Activated T-cell treated with anti-CD3 and anti-CD28 coated beads for 24 hours (primary cell): ENCODE measurements around the gene GALNT18.

ENCODE experiments used
- DNase-seq: peaks from one replicate; pipeline ENCODE4 v3.0.0-alpha.2; 2020; ENCODE audit warnings: low read depth

GALNT18 gene

DNA sequence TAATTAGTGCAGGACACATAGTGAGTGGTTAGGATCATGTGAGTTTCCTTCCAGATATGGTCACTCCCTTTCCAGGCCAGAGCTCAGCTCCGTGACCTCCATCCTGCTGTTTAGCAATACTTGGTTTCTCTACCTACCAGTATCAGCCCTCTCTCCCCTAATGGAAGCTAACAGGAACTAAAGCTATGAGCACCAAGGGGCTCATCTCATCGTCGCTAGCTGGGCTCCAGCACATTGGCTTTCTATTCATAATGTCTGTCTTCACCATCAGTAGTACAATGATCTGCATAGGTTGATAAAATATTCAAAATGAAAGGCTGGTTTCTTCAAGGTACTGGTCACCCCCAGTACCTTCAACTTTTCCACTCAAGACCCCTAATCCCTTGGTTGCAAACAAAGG is 2.4 kb upstream of the GALNT18 start:
- no peak for DNase-seq

DNA sequence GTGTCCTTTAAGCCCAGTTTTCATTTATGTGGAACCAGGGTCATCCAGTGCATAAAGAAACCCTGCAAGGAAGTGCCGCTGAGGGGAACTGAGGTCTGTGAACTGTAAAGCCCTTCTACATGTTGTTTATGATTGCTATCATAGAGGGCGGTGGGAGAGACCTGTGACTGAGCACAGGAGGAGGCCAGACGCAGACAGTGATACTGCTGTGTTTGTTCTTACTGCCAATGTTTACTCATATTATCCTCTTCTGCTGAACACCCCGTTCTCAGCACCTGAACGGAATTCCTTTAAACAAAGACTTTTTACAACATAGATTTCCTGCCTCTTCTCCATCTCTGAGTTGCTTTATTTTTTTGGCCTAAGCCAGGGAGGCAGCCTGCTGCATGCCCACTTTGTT is 967 bp upstream of the GALNT18 start:
- DNase-seq, result no peak

DNA sequence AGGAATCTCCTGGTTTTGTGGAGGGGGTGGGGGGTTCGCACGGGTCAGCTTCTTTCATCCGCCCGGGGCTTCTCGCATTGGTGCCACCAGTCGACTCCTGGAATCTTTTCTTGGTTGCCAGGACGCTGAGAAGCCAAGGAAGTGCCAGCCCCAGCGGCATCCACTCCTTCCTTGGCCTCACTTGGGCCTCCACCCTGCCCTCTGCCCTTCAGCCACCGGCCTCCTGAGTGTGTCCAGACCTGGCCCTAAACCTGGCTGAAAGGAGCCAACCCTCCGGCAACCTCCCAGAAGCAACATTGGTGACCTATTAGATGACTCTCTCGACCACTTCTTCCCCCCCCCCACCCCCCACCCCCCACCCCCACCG is 518 bp upstream of the GALNT18 start:
- DNase-seq, result no peak

DNA sequence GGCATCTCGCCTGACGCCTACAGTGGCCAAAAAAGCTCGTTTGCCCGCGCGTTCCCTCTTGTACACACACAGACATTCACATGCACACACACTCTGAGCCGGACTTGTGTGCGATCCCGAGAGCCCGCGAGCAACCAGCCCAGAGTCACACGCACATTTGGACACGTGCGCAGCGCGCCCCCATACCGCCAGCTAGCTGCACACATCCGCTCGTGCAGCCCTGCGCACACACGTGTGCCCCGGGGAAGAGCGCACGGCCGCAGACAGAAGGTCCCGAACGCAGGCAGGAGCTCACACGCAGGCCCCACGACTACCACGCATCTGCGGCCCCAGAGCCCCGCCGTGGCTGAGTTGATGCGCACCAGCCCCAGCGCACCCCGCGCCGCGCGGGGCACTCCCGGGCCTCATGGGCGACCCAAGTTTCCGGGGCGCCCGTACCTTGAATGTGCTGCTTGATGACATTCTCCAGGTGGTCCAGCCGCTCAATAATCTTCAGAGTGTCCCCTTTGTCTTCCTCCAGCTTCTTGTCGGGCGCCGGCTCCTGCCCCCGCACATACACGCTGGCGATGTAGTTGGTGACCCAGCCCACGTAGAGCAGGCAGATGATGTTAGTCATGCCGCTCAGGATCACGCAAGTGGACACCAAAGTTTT is 758 bp downstream of the GALNT18 start:
- no peak for DNase-seq

DNA sequence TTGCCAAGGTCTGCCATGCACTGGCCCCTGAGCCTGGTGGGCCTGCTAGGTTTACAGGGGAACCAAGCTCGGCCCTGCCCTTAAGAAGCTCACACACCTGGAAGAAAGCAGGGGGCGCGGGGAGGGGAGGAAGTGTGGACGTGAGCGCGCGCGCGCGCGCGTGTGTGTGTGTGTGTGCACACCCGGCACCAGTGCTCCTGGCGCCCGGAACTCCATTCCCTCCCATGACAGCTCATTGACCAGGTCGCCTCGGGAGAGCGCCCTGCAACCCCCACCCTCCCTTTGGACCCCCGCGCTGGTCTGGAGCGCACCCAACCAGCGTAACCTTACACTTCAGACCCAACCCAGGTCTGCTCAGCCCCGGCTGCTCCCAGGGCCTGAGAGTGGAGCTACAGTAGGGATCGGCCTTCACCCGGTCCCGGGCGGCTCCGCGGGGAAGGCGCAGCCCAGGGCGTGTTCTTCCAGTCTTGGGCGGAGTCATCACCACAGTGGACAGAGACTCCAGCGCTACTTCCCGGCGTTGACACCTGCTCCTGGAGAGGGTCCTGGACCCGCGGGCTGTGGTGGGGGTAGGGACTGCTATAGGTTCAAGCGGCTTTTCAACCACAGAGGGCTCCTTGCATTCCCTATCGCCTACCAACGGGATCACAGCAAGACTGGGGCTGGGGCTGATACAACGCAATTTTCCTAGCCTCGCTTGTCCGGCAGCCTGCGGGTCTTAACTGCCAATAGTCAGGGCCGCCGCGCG is 1.5 kb downstream of the GALNT18 start:
- DNase-seq, result no peak

DNA sequence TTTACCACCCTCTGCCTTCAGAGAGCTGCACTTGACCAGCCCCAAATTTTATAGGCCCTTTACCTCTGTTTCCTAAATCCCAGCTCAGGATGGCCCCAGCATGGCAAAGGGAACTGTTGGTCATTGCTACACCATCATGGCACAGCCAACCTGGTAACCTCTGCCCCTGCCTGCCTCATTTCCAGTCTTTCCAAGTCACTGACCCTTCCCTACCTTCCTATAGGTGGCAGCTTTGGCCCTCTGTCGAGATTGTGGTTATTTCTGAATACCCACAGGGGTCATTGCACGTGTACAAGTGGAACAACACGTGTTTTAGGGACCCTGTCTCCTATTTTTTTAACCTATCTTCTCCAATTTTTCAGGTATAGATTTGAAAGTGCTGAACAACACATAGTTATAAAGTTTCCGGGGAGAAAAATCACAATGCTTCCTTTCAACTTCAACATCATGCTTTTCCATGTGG is 2.8 kb downstream of the GALNT18 start:
- no peak for DNase-seq

DNA sequence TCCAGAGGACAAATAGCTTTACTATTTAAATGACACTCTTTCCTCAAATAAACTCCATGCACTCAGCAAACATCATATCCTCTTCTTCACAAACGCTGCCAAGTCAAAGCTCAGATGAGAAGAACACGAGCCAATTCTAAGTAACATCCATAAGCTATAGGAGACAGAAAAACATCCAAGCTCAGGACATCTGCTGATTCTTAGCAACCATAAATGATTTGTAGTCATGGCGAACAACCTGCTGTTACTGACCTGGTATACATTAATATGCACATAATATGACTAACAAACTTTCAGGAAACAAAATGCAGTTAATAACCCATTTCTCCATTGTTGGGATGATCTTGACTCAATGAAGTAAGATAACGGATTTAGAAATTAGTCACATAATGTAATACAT is 6.7 kb downstream of the GALNT18 start:
- DNase-seq, result no peak

DNA sequence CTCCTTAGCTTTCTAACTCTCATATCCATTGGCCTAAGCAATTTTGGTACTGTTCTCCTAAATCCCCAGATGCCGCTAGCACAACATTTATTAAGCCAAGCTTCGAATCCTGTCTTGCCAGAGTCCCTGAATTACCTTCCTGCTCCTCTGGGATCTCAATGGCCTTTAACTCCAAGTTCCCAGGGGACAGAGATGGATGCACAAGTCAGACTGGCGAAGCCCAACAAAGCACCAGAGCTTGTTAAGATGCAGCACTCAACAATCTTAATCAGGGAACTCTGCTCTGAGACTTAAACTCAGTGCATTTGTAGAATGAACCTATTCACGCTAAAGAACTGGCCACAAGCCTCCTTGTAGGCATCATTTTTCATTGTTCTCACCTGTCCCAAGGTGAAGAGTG is 9.4 kb downstream of the GALNT18 start:
- DNase-seq, result no peak

DNA sequence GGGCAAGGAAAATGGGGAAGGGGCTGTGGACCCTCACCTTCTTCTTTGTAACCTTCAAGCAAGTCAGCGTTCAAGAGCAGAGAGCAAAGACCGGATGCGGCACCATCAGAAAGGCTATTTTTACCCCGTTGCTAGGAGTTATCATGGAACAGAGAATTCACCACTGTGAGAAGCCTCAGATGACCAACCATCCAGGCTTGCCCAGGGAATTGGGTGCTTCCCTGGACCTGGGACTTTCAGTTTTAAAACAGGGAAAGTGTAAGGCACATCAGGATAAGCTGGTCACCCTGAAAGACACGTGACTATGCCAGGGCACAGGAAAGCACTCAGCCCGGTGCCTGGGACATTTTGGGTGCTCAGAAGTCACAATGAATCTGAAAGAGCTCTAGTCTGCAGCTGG is 10.4 kb downstream of the GALNT18 start:
- DNase-seq, result no peak

DNA sequence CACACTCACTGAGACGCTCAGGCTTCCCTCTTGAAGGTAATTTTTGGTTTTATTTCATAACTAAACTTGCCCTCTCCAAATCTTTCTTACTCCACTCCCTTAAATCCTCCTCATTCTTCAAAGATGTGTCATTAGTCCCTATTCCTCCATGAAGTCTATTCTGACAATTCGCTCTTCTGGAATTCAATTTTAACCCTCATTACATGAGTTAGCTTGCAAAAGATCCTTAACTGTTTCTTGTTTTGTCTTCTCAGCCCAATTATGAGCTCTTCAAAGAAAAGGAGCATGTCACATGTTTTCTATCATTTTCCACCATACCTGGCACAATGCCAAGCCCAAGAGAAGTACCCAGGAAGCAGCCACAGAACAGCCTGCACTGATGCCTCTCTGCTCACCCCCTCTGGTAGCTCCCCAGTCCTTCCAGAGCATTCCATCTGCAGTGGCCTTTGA is 13.0 kb downstream of the GALNT18 start:
- no peak for DNase-seq

DNA sequence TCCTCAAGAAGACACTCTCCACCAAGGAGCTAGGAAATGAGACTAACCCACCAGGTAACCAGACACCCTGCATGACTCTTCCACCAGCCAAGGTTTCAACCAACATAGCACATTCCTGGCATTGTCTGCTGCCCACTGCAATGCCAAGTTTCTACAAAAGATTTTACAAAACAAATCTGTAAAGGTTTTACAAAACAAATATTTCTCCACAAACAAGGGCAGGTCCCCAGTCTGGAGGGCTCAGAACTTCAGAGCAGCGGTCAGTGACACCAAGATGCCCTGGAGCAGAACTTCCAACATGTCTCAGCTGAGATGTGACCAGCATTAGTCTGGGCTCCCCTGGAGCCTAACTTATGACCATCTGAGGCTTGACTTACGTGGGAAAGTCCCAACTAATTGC is 14.0 kb downstream of the GALNT18 start:
- no peak for DNase-seq

DNA sequence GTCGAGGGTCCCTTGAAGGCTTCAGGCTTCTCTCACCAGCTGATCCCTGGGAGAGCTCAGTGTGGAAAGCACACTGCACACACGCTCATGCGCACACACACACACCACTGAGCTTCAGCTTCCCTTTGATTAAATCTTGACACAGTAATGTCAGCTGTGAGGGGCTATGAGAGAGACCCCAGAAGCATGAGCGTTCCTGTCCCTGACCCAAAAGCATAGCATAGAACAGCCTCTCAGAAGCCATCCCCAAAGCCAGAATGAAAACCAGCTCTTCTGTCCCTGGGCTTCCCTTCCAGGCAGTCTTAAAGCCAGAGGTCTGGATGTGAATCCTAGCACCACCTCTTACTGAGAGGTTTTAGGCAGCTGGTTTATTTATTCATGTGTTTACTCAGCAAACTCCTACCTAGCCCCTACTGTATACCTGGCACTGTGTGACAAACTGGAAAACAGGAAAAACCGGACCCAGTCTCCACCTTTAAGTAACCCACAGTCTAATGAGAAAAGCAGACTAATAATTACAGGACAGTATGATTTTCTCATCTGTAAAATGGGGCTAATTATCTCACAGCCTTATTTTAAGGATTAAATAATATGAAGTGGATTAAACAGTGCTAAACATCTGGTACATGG is 15.9 kb downstream of the GALNT18 start:
- DNase-seq, result no peak

DNA sequence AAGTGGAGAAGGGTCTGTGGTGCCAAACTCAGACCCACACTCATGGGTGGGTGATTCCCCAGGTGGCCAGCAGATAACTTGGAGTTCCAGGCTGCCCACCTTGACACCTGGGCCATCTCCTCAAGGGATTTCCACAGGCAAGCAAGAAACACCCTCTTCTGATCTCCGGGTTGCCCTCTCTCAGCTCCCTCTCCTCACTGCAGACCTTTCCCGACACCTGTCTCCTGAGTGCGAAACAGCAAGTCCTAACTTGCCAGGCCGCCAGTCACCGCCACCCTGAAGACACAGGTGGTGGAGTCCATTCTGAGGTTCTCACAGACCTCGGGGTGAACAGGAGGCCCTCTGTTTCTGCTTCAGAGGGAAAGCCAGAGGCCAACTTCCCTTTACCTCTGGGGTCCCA is 16.6 kb downstream of the GALNT18 start:
- DNase-seq, result no peak

DNA sequence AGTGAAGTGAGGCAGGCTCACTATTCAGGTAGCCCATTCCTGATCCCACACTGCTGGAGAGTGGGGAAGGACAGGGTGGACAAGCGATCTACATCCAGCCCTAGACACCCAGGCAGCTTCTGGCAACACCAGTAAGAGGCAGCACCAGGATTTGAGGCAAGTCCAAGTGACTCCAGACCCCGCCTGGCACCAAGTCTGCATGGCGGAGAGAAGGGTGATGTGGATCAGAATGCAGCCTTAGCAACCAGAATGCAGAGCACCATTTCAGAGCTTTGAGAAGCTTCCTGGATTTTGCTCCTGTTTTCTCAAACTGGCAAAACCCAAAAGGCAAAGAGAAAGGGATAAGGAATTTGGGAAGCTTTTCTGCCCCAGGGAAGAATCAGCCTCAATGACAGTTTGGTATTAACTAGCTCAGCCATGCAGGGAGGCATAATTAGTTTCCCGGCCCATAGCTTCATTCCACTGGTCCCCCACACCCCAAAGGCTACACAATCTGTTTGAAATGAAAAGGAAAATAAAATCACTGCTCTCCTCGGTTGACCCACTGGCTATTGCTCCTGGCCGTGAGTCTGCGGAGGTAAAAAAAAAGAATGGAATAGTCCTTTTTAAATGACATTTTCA is 17.3 kb downstream of the GALNT18 start:
- no peak for DNase-seq

DNA sequence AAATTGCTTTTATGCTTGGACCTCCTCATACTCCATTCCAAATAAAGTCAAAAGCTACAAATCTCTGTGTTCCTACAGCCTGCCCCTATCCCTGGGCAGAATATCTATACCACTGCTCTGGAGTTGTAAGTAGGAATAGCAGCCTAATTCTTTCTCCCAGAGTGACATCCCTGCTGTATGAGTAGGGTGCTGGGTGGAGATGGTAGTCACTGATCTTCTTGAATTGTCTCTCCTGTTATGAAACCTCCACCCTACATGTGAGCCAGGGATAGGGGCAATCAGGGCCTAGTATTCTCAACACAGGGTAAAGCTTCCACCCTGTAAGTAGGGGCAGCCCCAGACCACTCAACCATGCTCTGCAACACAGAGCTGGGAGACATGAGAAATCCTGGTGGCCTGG is 19.8 kb downstream of the GALNT18 start:
- no peak for DNase-seq

DNA sequence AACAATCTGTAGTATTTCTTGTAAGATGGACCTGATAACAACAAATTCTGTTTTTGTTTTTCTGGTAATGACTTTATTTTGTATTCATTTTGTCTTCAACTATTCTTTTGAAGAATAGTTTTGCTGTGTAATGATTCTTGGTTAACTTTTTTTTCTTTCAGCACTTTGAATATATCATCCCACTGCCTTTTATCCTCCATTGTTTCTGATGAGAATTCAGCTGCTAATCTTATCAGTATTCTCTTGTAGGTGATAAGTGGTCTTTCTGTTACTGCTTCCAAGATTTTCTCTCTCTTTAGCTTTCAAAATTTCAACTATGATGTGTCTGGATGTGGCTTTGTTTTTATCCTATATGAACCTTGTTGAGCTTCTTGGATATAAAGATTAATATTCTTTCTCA is 21.5 kb downstream of the GALNT18 start:
- DNase-seq, result no peak

DNA sequence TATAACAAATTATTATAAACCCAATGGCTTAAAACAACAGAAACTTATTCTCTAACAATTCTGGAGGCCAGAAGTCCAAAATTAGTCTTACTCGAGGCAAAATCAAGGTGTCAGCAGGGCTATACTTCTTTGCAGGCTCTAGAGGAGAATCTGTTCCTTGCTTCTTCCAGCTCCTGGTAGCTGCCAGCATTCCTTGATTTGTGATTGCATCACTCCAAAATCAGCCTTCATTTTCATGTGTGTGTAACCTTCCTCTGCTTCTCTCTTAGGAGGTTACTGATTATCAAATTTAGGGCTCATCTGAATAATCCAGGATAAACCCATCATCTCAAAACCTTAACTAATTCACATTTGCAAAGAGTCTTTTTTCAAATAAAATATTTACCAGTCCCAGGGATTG is 23.6 kb downstream of the GALNT18 start:
- no peak for DNase-seq

DNA sequence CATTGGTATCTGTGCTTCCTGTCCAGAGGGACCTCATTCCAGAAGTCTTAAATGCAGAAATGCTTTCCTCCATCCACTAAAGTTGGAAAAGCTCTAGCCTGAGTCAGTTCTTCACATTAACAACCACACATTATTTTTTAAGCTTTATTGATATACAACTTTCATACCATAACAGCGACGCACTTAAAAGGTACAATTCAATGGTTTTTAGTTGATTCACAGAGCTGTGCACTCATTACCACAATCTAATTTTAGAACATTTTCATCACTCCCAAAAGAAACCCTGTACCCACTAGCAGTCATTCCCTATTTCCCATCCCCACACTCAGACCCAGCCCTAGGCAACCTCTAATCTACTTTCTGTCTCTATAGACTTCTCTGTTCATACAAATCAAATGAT is 27.6 kb downstream of the GALNT18 start:
- DNase-seq, result no peak

DNA sequence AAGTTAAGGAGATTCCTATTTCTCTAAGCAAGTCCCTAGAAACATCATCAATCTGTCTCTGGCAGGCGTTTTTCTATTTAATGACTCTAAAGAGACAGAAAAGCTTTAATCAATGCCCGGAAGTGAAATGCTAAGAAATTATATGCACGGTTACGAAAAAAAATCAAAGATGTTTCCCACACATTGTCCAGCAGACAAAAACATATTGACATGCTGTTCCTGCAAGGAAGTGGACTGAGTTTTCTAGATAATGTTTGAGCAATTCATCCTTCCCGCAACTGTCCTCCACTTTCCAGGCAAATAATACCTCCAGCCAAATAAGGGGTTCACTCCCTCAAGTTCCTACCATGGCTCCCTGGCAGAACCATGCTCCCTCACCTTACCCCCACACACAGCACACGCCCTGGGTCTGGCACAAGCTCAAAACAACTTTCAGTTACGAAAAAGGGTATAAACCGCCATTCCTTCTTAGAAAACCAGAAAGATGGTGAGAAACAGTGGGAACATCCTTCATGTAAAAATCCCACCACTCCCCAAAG is 29.6 kb downstream of the GALNT18 start:
- DNase-seq, result no peak

DNA sequence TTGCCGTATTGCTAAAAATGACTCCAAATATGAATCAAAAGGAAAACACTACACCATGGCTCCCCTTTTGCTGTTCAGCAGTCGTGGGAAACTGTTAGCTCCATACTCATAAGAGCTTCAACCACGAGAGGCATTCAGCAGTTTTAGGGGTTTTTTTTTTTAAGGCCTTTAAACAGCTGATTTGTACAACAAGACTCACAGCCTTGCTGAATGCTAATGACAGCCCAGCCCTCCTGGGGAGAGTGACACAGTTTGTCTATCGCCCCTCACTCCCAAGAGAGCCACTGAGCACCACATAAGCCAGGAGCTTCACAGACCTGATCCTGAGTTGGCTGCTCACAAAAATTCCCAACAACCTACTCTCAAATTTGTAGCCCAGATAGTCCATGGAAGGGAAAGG is 32.4 kb downstream of the GALNT18 start:
- DNase-seq, result no peak

DNA sequence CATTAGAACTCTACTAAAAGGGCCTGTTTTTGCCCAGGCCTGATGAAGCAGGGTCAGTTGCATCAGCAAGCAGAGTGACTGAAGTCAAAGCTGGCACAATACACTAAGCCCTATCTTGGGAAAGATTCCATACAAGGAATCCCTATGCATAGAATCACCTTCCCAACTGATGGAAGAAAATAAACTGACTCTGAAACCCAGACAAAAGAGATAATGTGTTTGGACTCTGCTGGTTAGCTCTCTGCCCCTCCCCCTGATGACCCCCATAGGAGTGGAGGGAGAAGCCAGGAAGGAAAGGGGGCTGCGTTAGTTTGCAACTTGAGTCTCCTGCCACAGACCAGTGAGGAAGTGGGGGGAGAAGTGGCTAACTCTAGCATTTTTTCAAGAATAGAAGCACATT is 32.9 kb downstream of the GALNT18 start:
- no peak for DNase-seq

DNA sequence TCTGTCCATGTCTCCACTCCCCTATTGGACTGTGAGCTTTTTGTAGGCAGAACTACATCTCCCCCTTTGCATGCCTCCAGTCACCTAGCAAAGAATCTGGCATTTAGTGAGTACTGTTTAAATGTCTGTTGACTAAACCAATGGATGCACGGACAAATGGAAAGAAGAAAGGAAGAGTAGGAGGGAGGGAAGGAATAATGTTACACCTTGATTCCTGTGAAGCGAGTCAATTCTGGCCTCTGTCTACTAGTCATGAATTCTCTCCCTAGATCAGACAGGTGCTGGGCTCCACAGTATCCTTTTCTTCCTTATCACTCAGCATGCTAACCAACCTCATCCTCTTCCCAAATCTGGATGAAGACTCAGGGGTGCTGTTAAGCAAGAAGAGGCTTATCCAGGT is 33.6 kb downstream of the GALNT18 start:
- no peak for DNase-seq

DNA sequence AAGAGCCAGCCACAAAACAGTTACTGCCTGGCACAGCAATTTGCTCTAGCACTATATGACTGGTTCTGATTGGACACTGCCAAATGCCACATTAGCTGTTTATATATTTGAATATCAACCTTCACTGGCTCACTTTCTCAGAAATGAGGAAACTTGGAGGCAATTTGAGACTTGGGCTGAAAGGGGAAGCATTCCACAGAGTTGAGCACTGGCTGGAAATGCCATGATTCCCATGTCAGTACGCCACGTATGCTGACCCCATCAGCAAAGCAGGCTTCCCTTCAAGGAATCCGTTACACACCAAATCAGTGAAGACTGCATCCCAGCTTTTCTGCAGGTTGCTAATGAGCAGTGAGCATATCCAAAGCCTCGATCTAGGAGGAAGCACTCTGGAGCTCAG is 34.7 kb downstream of the GALNT18 start:
- DNase-seq, result no peak
